Activated B cell treated with CpG ODN at 0.5 μM for 24 hours (primary cell): ENCODE measurements around the gene TBPL2. TPM values are rescaled to one million over a fixed set of nuclear protein-coding genes. Genes with fewer than 3 reads are reported as not detected.

ENCODE experiments used
- ATAC-seq: fragments of 200-7000 bp; cut with Tn5 transposase; one replicate; pipeline ENCODE4 v1.10.0; 2021; ENCODE audit warnings: low read depth, mild to moderate bottlenecking, moderate library complexity
- CTCF ChIA-PET: fragments of 350-600 bp; sonication (Branson Sonifier 250); formaldehyde crosslinking; loops from one replicate; lab custom pipeline; 2021; ENCODE audit warnings: antibody characterized with exemption; lab: Charles Lee
- POLR2A ChIA-PET: fragments of 350-600 bp; sonication (Branson Sonifier 250); formaldehyde crosslinking; loops from one replicate; lab custom pipeline; 2021; ENCODE audit warnings: antibody characterized with exemption; lab: Charles Lee
- DNase-seq: peaks from one replicate; pipeline ENCODE4 v3.0.0; 2022
- H3K27ac Mint-ChIP-seq: one replicate; pipeline ENCODE4 v1.8.0; 2020; ENCODE audit warnings: mixed read lengths
- H3K27me3 Mint-ChIP-seq: one replicate; pipeline ENCODE4 v1.8.0; 2021; ENCODE audit warnings: mixed read lengths
- H3K36me3 Mint-ChIP-seq: one replicate; pipeline ENCODE4 v1.8.0; 2021; ENCODE audit warnings: low read depth, mixed read lengths
- H3K4me1 Mint-ChIP-seq: one replicate; pipeline ENCODE4 v1.8.0; 2021; ENCODE audit warnings: mixed read lengths
- H3K4me3 Mint-ChIP-seq: one replicate; pipeline ENCODE4 v1.8.0; 2020; ENCODE audit warnings: mild to moderate bottlenecking, mixed read lengths
- H3K9me3 Mint-ChIP-seq: one replicate; pipeline ENCODE4 v1.8.0; 2020; ENCODE audit warnings: mixed read lengths
- CTCF ChIP-seq: fragments of 200-600 bp; IDR thresholded peaks from one replicate; pipeline ENCODE4 v1.8.0; 2022; ENCODE audit warnings: antibody characterized with exemption, mild to moderate bottlenecking
- intact Hi-C: fragments of 100-400 bp; cut with micrococcal nuclease; formaldehyde crosslinking; loops from one replicate; pipeline ENCODE4 v1.15.1; 2024
- total RNA-seq: library from RNA; stranded (reverse); gene quantifications from 2 replicates; pipeline ENCODE4 v1.2.3, GENCODE V29; 2022

TBPL2 gene
- total RNA-seq, 1 donor from 2014 or later: not detected

GRCh38 chr14:55377236-55377635, 63.2 kb downstream of the TBPL2 start:
- no peak for ATAC-seq
- H3K36me3 Mint-ChIP-seq: peaks cover 71% of the 10 kb centered on the region
- peaks cover 10% of the 10 kb centered on the region for H3K4me1 Mint-ChIP-seq
- H3K9me3 Mint-ChIP-seq: no peaks in the 10 kb centered on the region
- ChIA-PET CTCF (no interaction called here), POLR2A (no interaction called here)
- H3K27ac Mint-ChIP-seq: no peak overlapping the region
- H3K27me3 Mint-ChIP-seq: no peaks in the 10 kb centered on the region
- TF ChIP-seq CTCF: no peak
- intact Hi-C loops: no loop called here
- no peak for DNase-seq
- H3K4me3 Mint-ChIP-seq: no peak overlapping the region

GRCh38 chr14:55374771-55375170, 65.6 kb downstream of the TBPL2 start:
- Mint-ChIP-seq H3K4me3 (no peak overlapping the region), H3K27ac (no peak overlapping the region), H3K9me3 (no peaks in the 10 kb centered on the region), H3K4me1 (peaks cover 10% of the 10 kb centered on the region), H3K27me3 (no peaks in the 10 kb centered on the region), H3K36me3 (peaks cover 67% of the 10 kb centered on the region)
- intact Hi-C loops: loop anchor here (5.0 kb wide), 1 partner anchor 102 kb away; the partner anchor contains the start of gene FBXO34
- no peak for TF ChIP-seq CTCF
- CTCF ChIA-PET: interaction anchor here (1.0 kb wide), 1 partner anchor 11 kb away, joined by 3 read pairs; no protein-coding TSS in a partner anchor
- DNase-seq: no peak
- POLR2A ChIA-PET: no interaction called here
- no peak for ATAC-seq

GRCh38 chr14:55373784-55374705, 66.4 kb downstream of the TBPL2 start:
- intact Hi-C loops: loop anchor here (5.0 kb wide), 1 partner anchor 102 kb away; the partner anchor contains the start of gene FBXO34
- no peak for DNase-seq
- ATAC-seq: peak; percentile 37
- ChIA-PET CTCF (interaction anchor here (1.0 kb wide), 1 partner anchor 10 kb away, joined by 3 read pairs; no protein-coding TSS in a partner anchor), POLR2A (interaction anchor here (0.7 kb wide), 1 partner anchor 193 kb away, joined by 3 read pairs; no protein-coding TSS in a partner anchor)
- H3K27me3 Mint-ChIP-seq: no peaks in the 10 kb centered on the region
- peaks cover 10% of the 10 kb centered on the region for H3K4me1 Mint-ChIP-seq
- peaks cover 72% of the 10 kb centered on the region for H3K36me3 Mint-ChIP-seq
- no peak for TF ChIP-seq CTCF
- no peak overlapping the region for H3K4me3 Mint-ChIP-seq
- H3K27ac Mint-ChIP-seq: no peak overlapping the region
- no peaks in the 10 kb centered on the region for H3K9me3 Mint-ChIP-seq

GRCh38 chr14:55372825-55373224, 67.6 kb downstream of the TBPL2 start:
- ChIA-PET POLR2A (interaction anchor here (0.7 kb wide), 1 partner anchor 192 kb away, joined by 3 read pairs; no protein-coding TSS in a partner anchor), CTCF (no interaction called here)
- Mint-ChIP-seq H3K4me3 (no peak overlapping the region), H3K27me3 (no peaks in the 10 kb centered on the region), H3K4me1 (peaks cover 10% of the 10 kb centered on the region), H3K36me3 (peaks cover 72% of the 10 kb centered on the region), H3K9me3 (no peaks in the 10 kb centered on the region), H3K27ac (no peak overlapping the region)
- ATAC-seq (no peak), DNase-seq (no peak)
- TF ChIP-seq CTCF: no peak
- intact Hi-C loops: loop anchor here (5.0 kb wide), 1 partner anchor 101 kb away; the partner anchor contains the start of gene FBXO34

DNA sequence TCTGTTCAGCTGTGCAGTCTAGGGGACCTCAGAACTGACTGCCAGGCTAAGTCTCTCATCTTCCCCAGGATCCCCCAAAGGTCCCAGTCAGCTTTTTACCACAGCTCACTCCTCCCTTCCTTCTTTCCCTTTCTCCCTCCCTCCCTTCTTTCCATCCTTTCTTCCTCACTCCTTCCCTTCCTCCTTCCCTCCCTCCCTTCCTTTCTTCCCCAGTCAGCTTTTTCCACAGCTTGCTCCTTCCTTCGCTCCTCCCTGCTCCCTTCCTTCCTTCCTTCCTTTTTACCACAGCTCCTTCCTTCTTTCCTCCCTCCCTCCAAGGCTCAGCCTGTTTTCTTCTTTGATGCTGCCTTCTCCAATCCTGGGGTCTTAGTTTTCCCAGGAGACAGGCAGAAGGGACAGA, 68.0 kb downstream of the TBPL2 start:
- TF ChIP-seq CTCF: no peak
- Mint-ChIP-seq H3K27me3 (no peaks in the 10 kb centered on the region), H3K9me3 (no peaks in the 10 kb centered on the region), H3K4me3 (no peak overlapping the region), H3K4me1 (peaks cover 10% of the 10 kb centered on the region), H3K36me3 (peaks cover 72% of the 10 kb centered on the region), H3K27ac (no peak overlapping the region)
- intact Hi-C loops: loop anchor here (5.0 kb wide), 1 partner anchor 100 kb away; the partner anchor contains the start of gene FBXO34
- ChIA-PET CTCF (no interaction called here), POLR2A (no interaction called here)
- ATAC-seq: no peak
- DNase-seq: no peak
